Activated naive CD8-positive, alpha-beta T cell treated with anti-CD3 and anti-CD28 coated beads, Interleukin-2, amount 10 ng/mL, durations not matched to agents 7 days and 5 days (primary cell): Measurements from ENCODE around the gene PLPP3. TPM values are rescaled to one million over a fixed set of nuclear protein-coding genes. Genes with fewer than 3 reads are reported as not detected.
"Not testable (repeated sequence)": the region's sequence is repeated elsewhere in the genome, so short reads cannot be mapped to it uniquely, and the experiment has no call there.

Experiments
- ATAC-seq: fragments of 150-1000 bp; cut with Tn5 transposase; one replicate; pipeline ENCODE4 v1.10.0; 2021; ENCODE audit warnings: low read depth, moderate library complexity
- POLR2A ChIA-PET: fragments of 350-600 bp; sonication (Branson Sonifier 250); formaldehyde crosslinking; loops from one replicate; lab custom pipeline; 2021; ENCODE audit warnings: antibody characterized with exemption; lab: Charles Lee
- DNase-seq: peaks from one replicate; pipeline ENCODE4 v3.0.0; 2021
- H3K27ac Mint-ChIP-seq: one replicate; pipeline ENCODE4 v1.8.0; 2022; ENCODE audit warnings: mild to moderate bottlenecking, mixed read lengths
- H3K27me3 Mint-ChIP-seq: one replicate; pipeline ENCODE4 v1.8.0; 2022; ENCODE audit warnings: mild to moderate bottlenecking, moderate library complexity, mixed read lengths
- H3K36me3 Mint-ChIP-seq: one replicate; pipeline ENCODE4 v1.8.0; 2021; ENCODE audit warnings: mild to moderate bottlenecking, mixed read lengths
- H3K4me1 Mint-ChIP-seq: one replicate; pipeline ENCODE4 v1.8.0; 2021; ENCODE audit warnings: mixed read lengths
- H3K4me3 Mint-ChIP-seq: one replicate; pipeline ENCODE4 v1.8.0; 2022; ENCODE audit warnings: mild to moderate bottlenecking, moderate library complexity, mixed read lengths
- H3K9me3 Mint-ChIP-seq: one replicate; pipeline ENCODE4 v1.8.0; 2021; ENCODE audit warnings: mixed read lengths
- total RNA-seq, 2 experiments: library from RNA; stranded (reverse); gene quantifications; one replicate each; pipeline ENCODE4 v1.2.3, GENCODE V29; 2021

PLPP3 gene
- under 1 TPM; 0.48 to 0.50 TPM for total RNA-seq

DNA sequence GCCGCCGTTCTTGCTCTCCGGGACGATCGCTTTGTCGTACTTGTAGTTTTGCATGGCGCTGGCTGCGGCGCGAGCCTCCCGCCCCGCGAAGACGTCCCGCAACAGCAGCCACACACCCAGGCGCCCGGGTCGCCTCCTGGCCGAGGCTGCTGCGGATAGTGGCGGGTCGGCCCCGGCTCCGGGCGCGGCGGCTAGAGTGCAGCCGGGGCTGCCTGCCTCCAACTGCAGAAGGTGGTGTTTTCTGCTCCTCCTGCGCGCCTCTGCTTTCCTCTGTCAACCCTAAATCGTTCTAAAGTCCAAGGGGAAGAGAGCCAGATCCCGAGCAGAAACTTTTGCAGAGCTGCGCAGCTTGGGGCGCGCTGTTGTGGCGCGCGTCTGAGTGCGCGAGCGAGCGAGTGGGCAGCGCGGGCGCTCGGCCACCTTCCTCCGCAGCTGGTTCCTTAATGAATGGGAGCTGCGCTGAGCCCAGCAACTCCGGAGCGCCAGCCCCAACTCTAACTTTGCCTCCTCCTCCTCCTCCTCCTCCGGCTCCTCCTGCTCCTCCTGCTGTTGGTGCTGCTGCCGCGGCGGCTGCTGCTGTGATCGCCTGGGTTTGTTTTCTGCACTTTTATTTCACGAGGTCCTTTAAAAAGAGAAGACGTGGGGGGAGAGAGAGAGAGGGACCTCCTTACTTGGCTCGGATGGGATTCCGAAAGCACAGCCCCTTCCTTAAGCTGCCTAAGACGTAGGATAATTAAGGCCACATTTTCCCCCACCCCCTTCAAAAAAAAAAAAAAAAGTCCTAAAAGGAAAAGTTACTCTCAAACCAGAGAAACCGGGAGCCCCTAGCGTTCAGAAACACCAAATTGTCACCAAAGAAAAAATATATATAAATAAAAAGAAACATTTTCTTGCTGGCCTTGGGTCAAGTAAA, at the start of gene PLPP3:
TSS of gene PLPP3 (minus strand) at position 601 of the 913 bp plus-strand sequence. CDS start at position 54, 547 bp downstream.
- POLR2A ChIA-PET = no interaction called here
- H3K4me1 Mint-ChIP-seq = peaks cover 9% of the 10 kb centered on the region
- H3K9me3 Mint-ChIP-seq = no peaks in the 10 kb centered on the region
- no peaks in the 10 kb centered on the region for H3K36me3 Mint-ChIP-seq
- H3K4me3 Mint-ChIP-seq = peak within 1 kb of the TSS; percentile 84
- H3K27ac Mint-ChIP-seq = no peak within 1 kb of the TSS
- ATAC-seq (peak; percentile 30), DNase-seq (peak; percentile 38)
- H3K27me3 Mint-ChIP-seq = peaks cover 51% of the 10 kb centered on the region

DNA sequence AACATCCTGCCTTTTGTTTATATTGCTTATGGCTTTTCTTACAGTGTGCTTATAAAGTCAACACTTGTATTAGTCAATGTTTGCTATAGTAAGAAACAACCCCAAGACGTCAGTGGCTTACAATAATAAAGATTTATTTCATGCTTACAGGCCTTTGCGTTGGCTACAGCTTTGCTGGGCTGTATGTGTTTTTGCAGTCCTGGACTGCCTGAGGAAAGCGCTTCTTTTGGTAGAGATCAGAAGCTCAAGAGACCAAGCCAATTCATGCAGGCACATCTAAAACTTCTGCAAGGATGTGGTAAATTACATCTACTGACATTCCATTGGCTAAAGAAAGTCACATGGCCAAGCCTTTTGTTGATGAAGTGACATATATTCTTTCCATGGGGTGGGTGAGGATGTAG, 48.3 kb upstream of the PLPP3 start:
- Mint-ChIP-seq H3K36me3 (no peaks in the 10 kb centered on the region), H3K4me3 (no peak overlapping the region), H3K9me3 (no peaks in the 10 kb centered on the region), H3K27me3 (peaks cover 7% of the 10 kb centered on the region), H3K27ac (no peak overlapping the region), H3K4me1 (no peaks in the 10 kb centered on the region)
- no peak for ATAC-seq
- POLR2A ChIA-PET = no interaction called here
- no peak for DNase-seq

DNA sequence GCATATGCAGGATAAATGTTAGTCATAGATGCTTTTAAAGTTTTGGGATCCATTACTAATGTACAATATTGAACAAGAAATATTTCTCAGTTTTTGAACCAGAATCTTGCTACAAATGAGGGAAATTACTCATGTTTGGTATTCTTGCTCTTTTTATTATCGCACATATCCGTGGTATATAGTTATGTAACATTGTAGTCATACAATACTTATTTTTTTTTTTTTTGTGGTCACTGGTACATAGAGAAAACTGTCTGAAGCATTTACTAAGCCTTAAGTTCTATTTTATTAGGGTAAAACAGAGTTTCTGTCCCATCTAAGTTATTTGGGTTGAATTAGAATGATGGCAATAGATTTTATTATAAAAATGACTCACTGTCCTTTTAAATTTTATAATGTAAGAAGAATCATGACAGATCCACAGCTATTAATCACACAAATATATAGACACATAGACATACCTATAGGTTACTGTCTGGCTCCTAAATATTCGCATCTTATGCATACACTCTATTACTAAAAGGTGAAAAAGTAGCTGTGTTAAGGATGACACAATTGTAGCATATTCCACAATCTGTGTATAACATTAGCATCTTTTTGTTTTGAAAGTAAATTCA, 47.8 kb upstream of the PLPP3 start:
- Mint-ChIP-seq H3K9me3 (no peaks in the 10 kb centered on the region), H3K4me3 (no peak overlapping the region), H3K36me3 (no peaks in the 10 kb centered on the region), H3K27me3 (peaks cover 7% of the 10 kb centered on the region), H3K27ac (no peak overlapping the region), H3K4me1 (no peaks in the 10 kb centered on the region)
- POLR2A ChIA-PET = no interaction called here
- DNase-seq (no peak), ATAC-seq (no peak)

DNA sequence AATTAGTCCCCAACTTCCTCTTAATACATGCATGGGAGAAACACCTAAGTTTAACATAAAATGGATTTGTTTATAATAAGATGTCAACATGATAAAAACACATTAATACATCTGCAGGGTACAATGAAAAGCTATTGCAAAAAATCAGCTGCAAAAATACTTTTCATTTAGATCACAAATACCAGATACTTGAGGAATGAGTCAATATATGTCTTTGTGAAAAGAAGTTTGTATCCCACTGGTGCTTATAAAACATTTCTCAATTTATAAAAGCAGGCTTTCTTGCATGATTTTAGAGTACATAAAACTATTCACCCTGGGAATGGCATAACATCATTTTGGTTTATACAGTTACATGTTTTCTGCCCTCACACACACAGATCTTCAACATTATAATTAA, 47.2 kb upstream of the PLPP3 start:
- POLR2A ChIA-PET = no interaction called here
- H3K27ac Mint-ChIP-seq = no peak overlapping the region
- no peaks in the 10 kb centered on the region for H3K9me3 Mint-ChIP-seq
- DNase-seq = no peak
- peaks cover 7% of the 10 kb centered on the region for H3K27me3 Mint-ChIP-seq
- no peak overlapping the region for H3K4me3 Mint-ChIP-seq
- no peaks in the 10 kb centered on the region for H3K36me3 Mint-ChIP-seq
- ATAC-seq = no peak
- no peaks in the 10 kb centered on the region for H3K4me1 Mint-ChIP-seq

DNA sequence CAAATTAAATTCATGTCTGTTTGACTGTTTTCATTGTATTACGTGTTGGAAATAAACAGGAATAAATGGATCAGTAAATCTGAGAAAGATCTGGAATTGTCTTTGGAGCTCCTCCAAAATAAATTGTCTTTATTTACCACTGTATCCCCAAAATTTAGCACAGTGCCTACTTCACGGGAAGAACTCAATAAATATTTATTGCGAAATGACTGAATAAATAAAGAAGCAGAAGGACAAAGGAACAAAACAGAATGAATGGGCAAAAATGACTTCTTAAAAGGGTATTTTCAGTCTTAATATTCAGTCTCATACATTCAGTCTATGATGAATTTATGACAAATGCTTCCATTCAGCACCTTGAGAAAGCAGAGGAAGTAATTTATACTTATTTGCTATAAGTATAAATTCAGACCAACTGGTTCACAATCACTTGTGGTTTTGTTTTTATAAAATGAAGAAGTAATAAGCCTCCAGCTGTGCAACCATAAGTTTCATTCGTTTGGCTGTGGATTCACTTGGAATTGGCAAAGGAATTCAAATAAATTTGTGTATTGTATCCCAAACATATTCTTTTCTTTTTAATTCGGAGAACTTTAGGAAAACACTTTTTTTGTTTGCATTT, 46.6 kb upstream of the PLPP3 start:
- Mint-ChIP-seq H3K36me3 (no peaks in the 10 kb centered on the region), H3K27me3 (peaks cover 7% of the 10 kb centered on the region), H3K4me1 (no peaks in the 10 kb centered on the region), H3K9me3 (no peaks in the 10 kb centered on the region), H3K27ac (no peak overlapping the region), H3K4me3 (no peak overlapping the region)
- DNase-seq = no peak
- POLR2A ChIA-PET = no interaction called here
- no peak for ATAC-seq

DNA sequence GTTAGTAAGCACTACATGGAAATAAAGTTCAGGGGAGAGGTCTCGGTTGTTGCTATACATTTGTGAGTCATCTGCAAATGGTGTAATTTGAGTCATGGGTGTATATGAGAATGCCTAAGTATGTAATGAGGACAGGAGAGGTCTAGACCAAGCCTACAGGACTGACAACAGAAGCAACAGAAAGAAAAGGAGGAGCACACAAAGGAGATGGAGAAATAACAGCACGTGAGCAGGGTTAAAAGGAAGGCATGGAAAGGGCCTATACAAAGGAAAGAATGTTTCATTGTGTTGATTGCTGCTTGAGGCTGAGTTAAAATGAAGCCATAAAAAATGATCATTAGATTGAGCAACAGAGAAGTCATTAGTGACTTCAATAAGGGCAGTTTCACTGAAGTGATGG, 37.8 kb upstream of the PLPP3 start:
- DNase-seq (no peak), ATAC-seq (no peak)
- no peaks in the 10 kb centered on the region for H3K27me3 Mint-ChIP-seq
- no peaks in the 10 kb centered on the region for H3K36me3 Mint-ChIP-seq
- H3K27ac Mint-ChIP-seq = no peak overlapping the region
- POLR2A ChIA-PET = no interaction called here
- peaks cover 2% of the 10 kb centered on the region for H3K9me3 Mint-ChIP-seq
- no peak overlapping the region for H3K4me3 Mint-ChIP-seq
- no peaks in the 10 kb centered on the region for H3K4me1 Mint-ChIP-seq

DNA sequence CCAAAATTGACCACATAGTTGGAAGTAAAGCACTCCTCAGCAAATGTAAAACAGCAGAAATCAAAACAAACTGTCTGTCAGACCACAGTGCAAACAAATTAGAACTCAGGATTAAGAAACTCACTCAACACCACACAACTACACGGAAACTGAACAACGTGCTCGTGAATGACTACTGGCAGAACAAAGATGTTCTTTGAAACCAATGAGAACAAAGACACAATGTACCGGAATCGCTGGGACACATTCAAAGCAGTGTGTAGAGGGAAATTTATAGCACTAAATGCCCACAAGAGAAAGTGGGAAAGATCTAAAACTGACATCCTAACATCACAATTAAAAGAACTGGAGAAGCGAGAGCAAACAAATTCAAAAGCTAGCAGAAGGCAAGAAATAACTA, 31.4 kb upstream of the PLPP3 start:
- POLR2A ChIA-PET, DNase-seq, H3K4me3 Mint-ChIP-seq, ATAC-seq, H3K36me3 Mint-ChIP-seq, H3K9me3 Mint-ChIP-seq, H3K4me1 Mint-ChIP-seq, H3K27me3 Mint-ChIP-seq, H3K27ac Mint-ChIP-seq: not testable (repeated sequence)

DNA sequence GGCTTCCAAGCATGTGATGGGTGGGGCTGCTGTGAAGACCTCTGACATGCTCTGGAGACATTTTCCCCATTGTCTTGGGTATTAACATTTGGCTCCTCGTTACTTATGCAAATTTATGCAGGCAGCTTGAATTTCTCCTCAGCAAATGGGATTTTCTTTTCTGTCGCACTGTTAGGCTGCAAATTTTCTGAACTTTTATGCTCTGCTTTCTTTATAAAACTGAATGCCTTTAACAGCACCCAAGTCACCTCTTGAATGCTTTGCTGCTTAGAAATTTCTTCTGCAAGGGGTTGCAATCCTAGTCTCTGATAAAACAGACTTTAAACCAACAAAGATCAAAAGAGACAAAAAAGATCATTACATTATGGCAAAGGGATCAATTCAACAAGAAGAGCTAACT, 30.7 kb upstream of the PLPP3 start:
- H3K27me3 Mint-ChIP-seq, ATAC-seq, H3K4me1 Mint-ChIP-seq, H3K36me3 Mint-ChIP-seq, DNase-seq, H3K9me3 Mint-ChIP-seq, H3K27ac Mint-ChIP-seq, H3K4me3 Mint-ChIP-seq, POLR2A ChIA-PET: not testable (repeated sequence)

DNA sequence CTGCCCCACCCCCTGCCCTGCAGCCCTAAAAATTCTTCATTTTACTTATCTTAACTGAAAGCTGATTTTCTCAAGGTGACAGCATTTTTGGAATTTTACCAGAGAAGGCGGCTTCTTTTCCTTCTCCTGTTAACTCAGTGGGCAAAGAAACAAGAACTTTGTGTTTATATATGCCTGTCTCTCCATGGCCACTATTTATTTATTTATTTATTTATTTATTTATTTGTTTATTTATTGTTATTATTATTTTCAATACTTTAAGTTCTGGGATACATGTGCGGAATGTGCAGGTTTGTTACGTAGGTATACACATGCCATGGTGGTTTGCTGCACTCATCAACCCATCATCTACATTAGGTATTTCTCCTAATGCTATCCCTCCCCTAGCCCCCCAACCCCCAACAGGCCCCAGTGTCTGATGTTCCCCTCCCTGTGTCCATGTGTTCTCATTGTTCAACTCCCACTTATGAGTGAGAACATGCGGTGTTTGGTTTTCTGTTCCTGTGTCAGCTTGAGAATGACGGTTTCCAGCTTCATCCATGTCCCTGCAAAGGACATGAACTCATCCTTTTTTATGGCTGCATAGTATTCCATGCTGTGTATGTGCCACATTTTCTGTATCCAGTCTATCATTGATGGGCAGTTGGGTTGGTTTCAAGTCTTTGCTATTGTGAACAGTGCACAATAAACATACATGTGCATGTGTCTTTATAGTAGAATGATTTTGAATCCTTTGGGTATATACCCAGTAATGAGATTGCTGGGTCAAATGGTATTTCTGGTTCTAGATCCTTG, 16.2 kb upstream of the PLPP3 start:
- DNase-seq, H3K27ac Mint-ChIP-seq, ATAC-seq, H3K9me3 Mint-ChIP-seq, H3K36me3 Mint-ChIP-seq, H3K4me3 Mint-ChIP-seq, H3K27me3 Mint-ChIP-seq, POLR2A ChIA-PET, H3K4me1 Mint-ChIP-seq: not testable (repeated sequence)

DNA sequence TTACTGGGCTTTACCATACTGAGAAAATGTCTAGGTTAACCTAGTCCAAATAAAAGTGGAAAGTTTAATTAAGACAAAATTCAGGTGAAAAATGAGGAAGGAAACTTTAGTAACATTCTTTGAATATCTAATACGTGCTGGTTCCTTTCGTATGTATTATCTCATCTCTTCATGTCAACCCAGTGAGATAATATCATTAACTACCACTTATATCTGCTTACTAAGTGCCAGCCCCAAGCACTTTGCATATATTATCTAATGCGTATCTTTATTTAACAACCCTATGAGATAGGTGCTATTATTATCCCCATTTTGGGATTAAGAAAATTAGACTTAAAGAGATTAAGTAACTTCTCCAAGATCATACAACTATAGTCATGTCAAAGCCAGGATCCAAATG, 12.5 kb upstream of the PLPP3 start:
- no peaks in the 10 kb centered on the region for H3K36me3 Mint-ChIP-seq
- DNase-seq (no peak), ATAC-seq (no peak)
- H3K27me3 Mint-ChIP-seq = no peaks in the 10 kb centered on the region
- no peak overlapping the region for H3K4me3 Mint-ChIP-seq
- POLR2A ChIA-PET = no interaction called here
- H3K9me3 Mint-ChIP-seq = no peaks in the 10 kb centered on the region
- H3K27ac Mint-ChIP-seq = no peak overlapping the region
- H3K4me1 Mint-ChIP-seq = no peaks in the 10 kb centered on the region

DNA sequence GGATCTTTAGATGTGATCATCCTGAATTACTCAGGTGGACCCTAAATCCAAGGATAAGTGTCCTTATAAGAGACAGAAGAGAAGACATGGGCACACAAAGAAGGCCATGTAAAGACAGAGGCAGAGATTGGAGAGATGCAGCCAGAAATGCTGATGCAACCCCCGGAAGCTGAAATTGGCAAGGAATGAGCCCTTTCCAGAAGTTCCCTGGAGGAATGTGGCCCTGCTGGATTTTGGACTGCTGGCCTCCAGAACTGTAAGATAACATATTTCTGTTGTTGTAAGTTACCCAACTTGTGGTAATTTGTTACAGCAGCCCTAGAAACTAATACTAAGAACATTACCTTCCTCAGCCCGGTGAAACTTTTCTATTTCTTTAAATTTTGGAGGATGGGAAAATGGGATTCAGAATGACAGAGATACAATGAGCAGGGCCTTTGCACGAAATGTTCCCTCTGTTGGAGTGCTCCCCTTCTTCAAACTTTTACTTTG, 11.2 kb upstream of the PLPP3 start:
- Mint-ChIP-seq H3K36me3 (no peaks in the 10 kb centered on the region), H3K27me3 (no peaks in the 10 kb centered on the region), H3K4me1 (no peaks in the 10 kb centered on the region), H3K4me3 (no peak overlapping the region), H3K9me3 (no peaks in the 10 kb centered on the region), H3K27ac (no peak overlapping the region)
- DNase-seq (no peak), ATAC-seq (no peak)
- POLR2A ChIA-PET = no interaction called here

DNA sequence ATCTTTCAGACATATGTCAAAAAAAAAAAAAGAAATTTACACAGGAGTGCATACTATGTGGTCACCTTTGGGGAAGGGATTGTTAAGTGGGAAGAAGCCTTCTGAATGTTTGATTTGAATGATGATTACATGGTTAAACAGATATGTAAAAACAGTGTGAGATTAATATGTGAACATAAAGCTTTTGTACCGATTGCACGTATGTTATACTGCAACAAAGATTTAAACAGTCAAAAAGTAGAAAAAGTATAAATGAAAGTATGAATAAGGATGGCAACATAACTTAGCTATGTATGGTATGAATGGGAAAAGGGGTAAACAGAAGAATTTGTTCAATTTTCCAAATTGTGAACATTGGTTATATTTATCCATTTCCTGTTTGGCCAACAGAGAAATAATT, 10.0 kb upstream of the PLPP3 start:
- Mint-ChIP-seq H3K4me3 (no peak overlapping the region), H3K36me3 (no peaks in the 10 kb centered on the region), H3K4me1 (no peaks in the 10 kb centered on the region), H3K27me3 (no peaks in the 10 kb centered on the region), H3K9me3 (no peaks in the 10 kb centered on the region), H3K27ac (no peak overlapping the region)
- POLR2A ChIA-PET = no interaction called here
- DNase-seq (no peak), ATAC-seq (no peak)

DNA sequence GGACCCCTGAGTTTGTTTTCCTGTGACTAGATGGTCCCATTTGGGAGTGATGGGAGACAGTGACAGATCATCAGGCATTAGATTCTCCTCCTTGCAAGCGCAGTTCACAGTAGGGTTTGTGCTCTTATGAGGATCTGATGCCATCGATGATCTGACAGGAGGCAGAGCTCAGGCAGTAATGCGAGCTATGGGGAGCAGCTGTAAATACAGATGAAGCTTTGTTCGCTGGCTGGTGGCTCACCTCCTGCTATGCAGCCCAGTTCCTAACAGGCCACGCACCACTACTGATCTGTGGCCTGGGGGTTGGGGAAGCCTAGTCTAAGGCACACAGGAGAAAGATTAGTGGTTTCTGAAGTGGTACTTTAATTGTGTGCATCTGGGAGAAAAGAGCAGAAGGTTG, 7.1 kb upstream of the PLPP3 start:
- Mint-ChIP-seq H3K9me3 (no peaks in the 10 kb centered on the region), H3K27me3 (peaks cover 6% of the 10 kb centered on the region), H3K4me1 (no peaks in the 10 kb centered on the region), H3K36me3 (no peaks in the 10 kb centered on the region), H3K4me3 (no peak overlapping the region), H3K27ac (no peak overlapping the region)
- POLR2A ChIA-PET = no interaction called here
- DNase-seq (no peak), ATAC-seq (no peak)
